K562 (cell line): Measurements from ENCODE around the gene NREP. TPM values are rescaled to one million over a fixed set of nuclear protein-coding genes. Genes with fewer than 3 reads are reported as not detected.

Experiments
- ATAC-seq: fragments of 200-7000 bp; cut with Tn5 transposase; 3 replicates; pipeline ENCODE4 v1.9.1; 2020; ENCODE audit warnings: moderate library complexity
- BruUV-seq: library from RNA; stranded (reverse); fragments of 400-500 nt; replicated peaks from 2 replicates; lab custom pipeline; 2021; lab: Mats Ljungman, UMichigan
- CTCF ChIA-PET: fragments of 300-600 bp; formaldehyde crosslinking; extraction: SDS; loops from one replicate; lab custom pipeline; 2021; ENCODE audit warnings: low intra/inter-chr PET ratio; lab: Yijun Ruan, JAX
- POLR2A ChIA-PET: fragments of 300-600, 350-650 bp; sonication (Branson Sonifier 250); formaldehyde crosslinking; extraction: SDS; loops from one replicate; lab custom pipeline; 2021; ENCODE audit warnings: antibody characterized with exemption, inconsistent platforms; lab: Yijun Ruan, JAX
- DNase-seq, 4 experiments: peaks; one replicate each; pipeline versions ENCODE4 v3.0.0 to v3.0.0-alpha.2; 2011 to 2018; ENCODE audit warnings: low spot score in 3 of 4, mixed read lengths in 3 of 4; ENCODE audit errors: extremely low read depth in 1 of 4
- FAIRE-seq: peaks from 2 replicates; lab custom pipeline; 2011; peaks lifted over from hg19 to GRCh38; lab: Jason Lieb, UNC
- H2AFZ ChIP-seq: 2 replicates; pipeline ENCODE4 v1.6.0; 2011; ENCODE audit warnings: low read depth, low read length, control low read depth, inconsistent platforms
- H3K27ac ChIP-seq: fragments of 200-600 bp; 3 replicates; pipeline ENCODE4 v1.8.0; 2011; ENCODE audit warnings: low read depth, mild to moderate bottlenecking, control low read depth, inconsistent platforms, low read length, moderate library complexity, mixed read lengths; ENCODE audit errors: extremely low read depth
- H3K27me3 ChIP-seq, 2 experiments: fragments of 300-600 bp in 1 of 2; 2 replicates in 1 of 2; 3 replicates in 1 of 2; pipeline versions ENCODE4 v1.6.0 to v1.8.0; 2011; ENCODE audit warnings: inconsistent platforms in 2 of 2, low read length in 2 of 2, mild to moderate bottlenecking in 1 of 2, mixed read lengths in 1 of 2, moderate library complexity in 1 of 2; ENCODE audit not compliant: control insufficient read depth in 2 of 2, insufficient read depth in 2 of 2
- H3K36me3 ChIP-seq: fragments of 300-600 bp; 3 replicates; pipeline ENCODE4 v1.8.0; 2011; ENCODE audit warnings: mild to moderate bottlenecking, low read length, inconsistent platforms; ENCODE audit not compliant: control insufficient read depth, insufficient read depth
- H3K4me1 ChIP-seq, 2 experiments: fragments of 200-600 bp in 1 of 2; replicated peaks in 1 of 2; 2 replicates in 1 of 2; 3 replicates in 1 of 2; pipeline versions ENCODE4 v1.5.1 to v1.8.0; 2011; ENCODE audit warnings: inconsistent platforms in 2 of 2, low read length in 2 of 2, mild to moderate bottlenecking in 1 of 2, mixed read lengths in 1 of 2, moderate library complexity in 1 of 2; ENCODE audit not compliant: control insufficient read depth in 2 of 2, insufficient read depth in 2 of 2
- H3K4me2 ChIP-seq: 2 replicates; pipeline ENCODE4 v1.6.1; 2011; ENCODE audit warnings: low read length, control low read depth, inconsistent platforms, mixed read lengths; ENCODE audit not compliant: insufficient read depth
- H3K4me3 ChIP-seq: fragments of 200-600 bp; sonication (generic), shearing (Covaris generic); 2 replicates; pipeline ENCODE4 v1.5.1; 2016; ENCODE audit warnings: control low read depth, inconsistent platforms
- H3K79me2 ChIP-seq: fragments of 200-600 bp; 3 replicates; pipeline ENCODE4 v1.8.0; 2011; ENCODE audit warnings: low read length, inconsistent platforms; ENCODE audit not compliant: control insufficient read depth, insufficient read depth
- H3K9ac ChIP-seq, 2 experiments: 2 replicates each; pipeline versions ENCODE4 v1.6.0 to v1.6.1; 2011; ENCODE audit warnings: low read depth in 2 of 2, low read length in 2 of 2, control low read depth in 1 of 2, inconsistent platforms in 1 of 2, mild to moderate bottlenecking in 1 of 2, mixed read lengths in 1 of 2; ENCODE audit not compliant: insufficient read depth in 1 of 2
- H3K9me1 ChIP-seq: one replicate; pipeline ENCODE4 v1.6.0; 2011; ENCODE audit warnings: inconsistent platforms, mild to moderate bottlenecking, low read length, moderate library complexity; ENCODE audit not compliant: control insufficient read depth, insufficient read depth
- H3K9me3 ChIP-seq: replicated peaks from 2 replicates; pipeline ENCODE4 v1.5.1; 2011; ENCODE audit warnings: low read depth, low read length, inconsistent platforms; ENCODE audit not compliant: control insufficient read depth, insufficient read depth
- H4K20me1 ChIP-seq: replicated peaks from 2 replicates; pipeline ENCODE4 v1.6.1; 2011; ENCODE audit warnings: low read length, inconsistent platforms, mixed read lengths; ENCODE audit not compliant: control insufficient read depth, insufficient read depth
- CHD1 ChIP-seq: fragments of 200-600 bp; sonication (generic); IDR thresholded peaks from one replicate; pipeline ENCODE4 v1.6.1; 2012; ENCODE audit warnings: mild to moderate bottlenecking, moderate library complexity, low read length, inconsistent platforms
- EGR1 ChIP-seq: fragments of 450-650 bp; conservative IDR thresholded peaks from 2 replicates; pipeline ENCODE4 v1.6.1; 2017; ENCODE audit warnings: mild to moderate bottlenecking
- FOS ChIP-seq: IDR thresholded peaks from 3 replicates; pipeline ENCODE4 v1.6.1; 2011; ENCODE audit not compliant: insufficient read length; ENCODE audit errors: extremely low read depth
- SRSF1 ChIP-seq: fragments of 200-400 bp; formaldehyde crosslinking; IDR thresholded peaks from 2 replicates; pipeline ENCODE4 v1.6.1; 2017; ENCODE audit warnings: mild to moderate bottlenecking, low read depth, low read length, moderate library complexity
- TAF1 ChIP-seq: IDR thresholded peaks from 2 replicates; pipeline ENCODE4 v1.6.1; 2011; ENCODE audit warnings: mild to moderate bottlenecking, low read length, moderate library complexity; ENCODE audit not compliant: insufficient read depth, control insufficient read depth, severe bottlenecking; ENCODE audit errors: extremely low read depth
- TCF7 ChIP-seq: sonication (generic); IDR thresholded peaks from 2 replicates; pipeline ENCODE4 v1.6.1; 2016; ENCODE audit warnings: antibody characterized with exemption, borderline replicate concordance
- ZNF24 ChIP-seq: fragments of 450-650 bp; IDR thresholded peaks from 2 replicates; pipeline ENCODE4 v1.6.1; 2016
- ZNF644 ChIP-seq: fragments of 200-800 bp; sonication (Bioruptor generic); IDR thresholded peaks from 2 replicates; pipeline ENCODE4 v1.6.1; 2016; ENCODE audit warnings: low read depth, missing genetic modification characterization, missing compliant biosample characterization
- ZNF764 ChIP-seq: fragments of 250-450 bp; sonication (Bioruptor Pico); IDR thresholded peaks from 2 replicates; pipeline ENCODE4 v1.4.0; 2020; ENCODE audit warnings: low read depth, mild to moderate bottlenecking, moderate library complexity
- WGBS: fragments of 100-300 bp; shearing (Covaris generic); methylation state at CpG from one replicate; pipeline ENCODE4 v1.1.6; 2016; ENCODE audit warnings: low coverage, mixed read lengths; ENCODE audit not compliant: insufficient coverage; ENCODE audit errors: missing lambda C conversion rate; 5-methylcytosine and 5-hydroxymethylcytosine counted together
- in situ Hi-C: fragments of 300-500 bp; cut with MboI; formaldehyde crosslinking; loops from 4 replicates; pipeline ENCODE4 v1.15.0; 2018; ENCODE audit warnings: inconsistent platforms, mixed read lengths
- intact Hi-C: fragments of 100-400 bp; cut with micrococcal nuclease; formaldehyde crosslinking; loops from 2 replicates; pipeline ENCODE4 v1.14.2; 2022
- polyA plus RNA-seq, 8 experiments: library from polyadenylated mRNA; depleted of rRNA in 4 of 8; stranded (reverse) in 5 of 8; unstranded in 3 of 8; fragments of >200 nt; fragmentation: Nextera tagmentation in 2 of 8; fragmentation: Illumina TruSeq in 1 of 8; extraction: Ambion mirVana in 2 of 8; extraction: Trizol in 1 of 8; gene quantifications; 2 replicates each; pipeline versions ENCODE4 v1.2.1 to v1.2.3, GENCODE V29; 2011 to 2014; ENCODE audit warnings: inconsistent platforms in 1 of 8, missing spikeins in 1 of 8
- total RNA-seq, 7 experiments: library from RNA; depleted of rRNA in 6 of 7; stranded (reverse); fragments of >200 nt in 6 of 7; fragmentation: Illumina TruSeq in 2 of 7; extraction: Trizol in 2 of 7; gene quantifications; 2 replicates each; pipeline versions ENCODE4 v1.2.1 to v1.2.3, GENCODE V29; 2011 to 2021; ENCODE audit warnings: low replicate concordance in 1 of 7
- TF ChIP-seq, protein P1 (sequence below): sonication (generic); formaldehyde crosslinking; IDR thresholded peaks from 2 replicates; pipeline ENCODE4 v1.8.1; 2023; ENCODE audit warnings: mild to moderate bottlenecking, missing genetic modification reagents

NREP gene
- total and polyA plus RNA-seq, 9 of the 15 experiments (the other 6 are each of a cell fraction or from before 2014, with no cell fraction given) = 0.08 to 0.58 (median 0.23) TPM; not detected in 1

DNA sequence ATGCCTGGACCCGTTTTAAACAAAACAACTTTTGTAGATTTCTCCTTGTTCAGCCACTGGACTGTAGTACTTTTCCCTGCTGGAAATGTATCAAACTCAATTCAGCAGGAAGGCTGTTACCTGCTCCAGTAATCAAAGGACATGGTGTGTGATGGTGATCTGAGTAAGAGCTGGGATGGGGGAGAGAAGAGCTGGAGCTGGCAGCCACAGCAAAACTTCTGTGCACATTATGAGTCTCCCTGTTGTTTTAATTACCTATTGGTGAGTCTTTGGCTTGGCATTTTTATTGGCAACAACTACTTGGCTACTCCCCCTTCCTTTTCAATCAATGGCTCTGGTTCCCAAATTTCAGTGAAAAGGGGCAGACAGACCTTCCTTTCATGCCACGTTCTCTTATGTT is 9.7 kb downstream of the NREP start:
- BruUV-seq = no TSS peak
- Histone ChIP-seq H3K36me3 (no peaks in the 10 kb centered on the region), H3K9me1 (no peaks in the 10 kb centered on the region), H4K20me1 (no peaks in the 10 kb centered on the region), H2AFZ (no peak overlapping the region), H3K27me3 (no peaks in the 10 kb centered on the region), H3K9me3 (no peaks in the 10 kb centered on the region), H3K4me1 (no peaks in the 10 kb centered on the region), H3K9ac (no peak overlapping the region), H3K79me2 (no peaks in the 10 kb centered on the region), H3K27ac (no peak overlapping the region), H3K4me2 (no peak overlapping the region), H3K4me3 (no peak overlapping the region)
- in situ Hi-C loops (no loop called here), intact Hi-C loops (no loop called here)
- ATAC-seq = no peak
- ChIA-PET POLR2A (interaction anchor here (1.3 kb wide), 1 partner anchor 30 kb away, joined by 5 read pairs; no protein-coding TSS in a partner anchor), CTCF (no interaction called here)
- 0% methylated on average over 2 of the region's 2 CpGs for WGBS
- no peak for DNase-seq
- FAIRE-seq = no peak
- TF ChIP-seq, protein P1, sequence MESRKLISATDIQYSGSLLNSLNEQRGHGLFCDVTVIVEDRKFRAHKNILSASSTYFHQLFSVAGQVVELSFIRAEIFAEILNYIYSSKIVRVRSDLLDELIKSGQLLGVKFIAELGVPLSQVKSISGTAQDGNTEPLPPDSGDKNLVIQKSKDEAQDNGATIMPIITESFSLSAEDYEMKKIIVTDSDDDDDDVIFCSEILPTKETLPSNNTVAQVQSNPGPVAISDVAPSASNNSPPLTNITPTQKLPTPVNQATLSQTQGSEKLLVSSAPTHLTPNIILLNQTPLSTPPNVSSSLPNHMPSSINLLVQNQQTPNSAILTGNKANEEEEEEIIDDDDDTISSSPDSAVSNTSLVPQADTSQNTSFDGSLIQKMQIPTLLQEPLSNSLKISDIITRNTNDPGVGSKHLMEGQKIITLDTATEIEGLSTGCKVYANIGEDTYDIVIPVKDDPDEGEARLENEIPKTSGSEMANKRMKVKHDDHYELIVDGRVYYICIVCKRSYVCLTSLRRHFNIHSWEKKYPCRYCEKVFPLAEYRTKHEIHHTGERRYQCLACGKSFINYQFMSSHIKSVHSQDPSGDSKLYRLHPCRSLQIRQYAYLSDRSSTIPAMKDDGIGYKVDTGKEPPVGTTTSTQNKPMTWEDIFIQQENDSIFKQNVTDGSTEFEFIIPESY (CRISPR knock-in tag) = no peak
- TF ChIP-seq TCF7 (no peak), ZNF24 (no peak), TAF1 (no peak), SRSF1 (no peak), FOS (no peak), CHD1 (no peak), EGR1 (no peak), ZNF764 (no peak), ZNF644 (no peak)
